NOMO-1 (cell line): ENCODE data around the gene THOC5.
A peak's percentile ranks its signal among the peaks of the same experiment; 100 is the strongest.
"Not testable (repeated sequence)": the region's sequence is repeated elsewhere in the genome, so short reads cannot be mapped to it uniquely, and the experiment has no call there.

Experiments used
- DNase-seq, 2 experiments: peaks; one replicate each; lab custom pipeline; 2025; ENCODE audit not compliant: unreplicated experiment in 2 of 2; lab: John Stamatoyannopoulos, UW

The THOC5 gene

GRCh38 chr22:29553351-29554224 lies at the start of gene THOC5:
THOC5 (minus strand) TSS chr22:29553757; CDS start chr22:29549147, 4,610 bp downstream.
- peak; percentile 95 to 96 for DNase-seq

GRCh38 chr22:29598684-29599020 lies 45.1 kb upstream of the THOC5 start:
- DNase-seq, result no peak

- not testable (repeated sequence) for DNase-seq
Measured at GRCh38 chr22:29597871-29598683, 44.5 kb upstream of the THOC5 start.

- DNase-seq, result no peak
Measured at GRCh38 chr22:29596408-29596807, 42.9 kb upstream of the THOC5 start.

- not testable (repeated sequence) for DNase-seq
Measured at GRCh38 chr22:29594447-29594846, 40.9 kb upstream of the THOC5 start.

- DNase-seq, result no peak
Measured at GRCh38 chr22:29593923-29594322, 40.4 kb upstream of the THOC5 start.

GRCh38 chr22:29587938-29588699 lies 34.6 kb upstream of the THOC5 start:
- DNase-seq, result no peak

GRCh38 chr22:29586193-29586705 lies 32.7 kb upstream of the THOC5 start:
- DNase-seq, result not testable (repeated sequence)

- DNase-seq, result no peak
Measured at GRCh38 chr22:29584975-29585374, 31.4 kb upstream of the THOC5 start.

- DNase-seq, result no peak
Measured at GRCh38 chr22:29581799-29582198, 28.2 kb upstream of the THOC5 start.

- no peak for DNase-seq
Measured at GRCh38 chr22:29580200-29580810, 26.7 kb upstream of the THOC5 start.

- DNase-seq, result no peak
Measured at GRCh38 chr22:29578462-29579200, 25.1 kb upstream of the THOC5 start.

GRCh38 chr22:29574762-29575450 lies 21.3 kb upstream of the THOC5 start:
- no peak for DNase-seq

- no peak for DNase-seq
Measured at GRCh38 chr22:29570912-29571549, 17.5 kb upstream of the THOC5 start.

- DNase-seq, result no peak
Measured at GRCh38 chr22:29570456-29570855, 16.9 kb upstream of the THOC5 start.

- DNase-seq, result no peak
Measured at GRCh38 chr22:29569011-29569678, 15.6 kb upstream of the THOC5 start.

- DNase-seq, result no peak
Measured at GRCh38 chr22:29567338-29567737, 13.8 kb upstream of the THOC5 start.

GRCh38 chr22:29566513-29566912 lies 13.0 kb upstream of the THOC5 start:
- DNase-seq, result not testable (repeated sequence)
